GM20431 (cell line): ENCODE results near the gene ZIM2.

Source experiments
- in situ Hi-C: fragments of 300-500 bp; cut with MseI, MboI; formaldehyde crosslinking; loops from one replicate; pipeline ENCODE4 v1.15.0; 2020; ENCODE audit warnings: low sequenced_read_pairs; ENCODE audit not compliant: unreplicated experiment

The ZIM2 gene

DNA sequence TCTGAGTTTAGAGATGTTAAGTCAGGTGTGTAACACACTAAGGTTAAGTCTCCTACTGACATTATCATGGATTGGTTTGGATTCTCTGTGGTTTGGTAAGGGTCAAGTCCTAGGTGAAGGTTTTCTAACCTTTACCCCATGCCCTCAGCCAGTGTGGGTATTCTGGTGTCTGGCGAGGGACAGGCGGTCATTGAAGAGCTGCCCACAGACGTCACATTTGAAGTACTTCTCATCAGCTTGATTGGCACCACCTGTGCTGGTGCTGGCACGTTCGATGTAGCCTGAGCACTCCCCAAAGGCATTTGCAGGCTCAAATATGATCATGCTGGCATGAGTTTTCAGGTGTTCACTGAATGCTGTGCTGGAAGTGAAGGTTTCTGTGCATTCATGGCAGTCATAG, 27.0 kb downstream of the ZIM2 start:
- in situ Hi-C loops = no loop called here

- in situ Hi-C loops = no loop called here
These were observed 29.0 kb downstream of the ZIM2 start for GRCh38 chr19:56811480-56811879.

DNA sequence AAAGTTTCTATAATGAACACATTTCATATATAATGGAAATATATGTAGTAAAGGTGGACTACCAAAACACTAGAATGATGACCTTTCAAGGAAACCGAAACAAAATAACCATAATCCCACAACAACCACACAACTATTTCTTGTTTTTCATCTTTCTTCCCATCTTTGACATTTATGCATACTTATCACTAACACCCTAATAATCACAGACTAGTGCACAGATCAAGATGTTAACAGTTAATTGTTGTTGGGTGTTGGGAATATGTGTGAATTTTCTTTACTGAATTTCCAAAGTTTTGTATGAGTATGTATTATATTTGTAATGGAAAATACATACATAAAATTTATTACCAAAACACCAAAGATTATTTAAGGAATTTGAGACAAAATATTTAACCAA, 30.3 kb downstream of the ZIM2 start:
- in situ Hi-C loops = no loop called here

GRCh38 chr19:56808717-56809392, 31.7 kb downstream of the ZIM2 start:
- in situ Hi-C loops = no loop called here

DNA sequence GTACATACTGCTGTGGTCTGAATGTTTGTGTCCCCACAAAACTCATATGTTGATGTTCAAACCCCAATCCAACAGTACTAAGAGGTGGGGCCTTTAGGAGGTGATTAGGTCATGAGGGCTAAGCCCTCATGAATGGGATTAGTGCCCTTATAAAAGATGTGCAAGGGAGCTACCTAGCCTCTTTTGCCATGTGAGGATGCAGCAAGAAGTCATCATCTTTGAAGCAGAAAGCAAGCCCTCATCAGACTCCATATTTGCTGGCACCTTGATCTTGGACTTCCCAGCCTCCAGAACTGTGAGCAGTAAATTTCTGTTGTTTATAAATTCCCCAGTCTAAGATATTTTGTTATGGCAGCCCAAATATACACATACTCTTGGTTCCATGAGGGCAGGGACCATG, 33.9 kb downstream of the ZIM2 start:
- in situ Hi-C loops = no loop called here

DNA sequence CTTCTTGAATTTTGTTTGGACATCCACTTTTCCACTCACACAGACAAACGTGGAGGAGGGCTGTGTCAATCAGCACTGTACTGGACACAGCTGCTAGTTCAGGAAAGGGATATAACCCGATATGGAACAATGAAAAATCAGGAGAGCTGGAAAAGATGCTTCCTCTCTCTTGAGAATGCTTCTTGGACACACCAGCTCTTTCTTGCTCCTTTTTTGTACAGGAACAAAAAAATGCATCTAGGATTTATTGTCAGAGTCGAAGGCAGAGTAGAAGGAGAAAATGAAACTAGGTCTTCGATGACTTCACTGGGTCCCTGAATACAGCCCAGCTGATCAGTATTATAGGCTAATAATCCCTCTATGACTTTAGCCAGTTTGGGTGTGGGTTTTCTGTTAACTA, 62.2 kb downstream of the ZIM2 start:
- in situ Hi-C loops = no loop called here

DNA sequence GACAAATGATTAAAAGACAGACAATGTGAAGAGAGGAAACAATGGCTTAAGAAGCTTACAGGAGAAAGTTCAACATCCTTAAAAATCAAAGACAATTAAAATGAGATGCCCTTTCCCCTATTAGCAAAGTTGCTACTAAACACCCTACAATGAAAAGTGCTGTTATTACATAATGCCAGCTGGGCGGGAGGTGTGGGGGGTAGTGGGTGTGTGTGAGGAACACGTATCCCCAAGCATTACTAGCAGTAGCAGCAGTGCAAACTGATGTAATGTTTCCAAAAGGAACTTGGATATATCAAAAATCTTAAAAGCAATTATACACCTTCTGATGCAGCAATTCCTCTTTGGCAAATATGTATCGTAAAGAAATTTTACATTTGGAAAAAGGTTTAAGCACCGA, 70.9 kb downstream of the ZIM2 start:
- in situ Hi-C loops = no loop called here

GRCh38 chr19:56765137-56765536, 75.4 kb downstream of the ZIM2 start:
- in situ Hi-C loops = no loop called here

- in situ Hi-C loops = no loop called here
These were observed 76.3 kb downstream of the ZIM2 start for GRCh38 chr19:56764196-56764695.

GRCh38 chr19:56760842-56761241, 79.7 kb downstream of the ZIM2 start:
- in situ Hi-C loops = no loop called here

DNA sequence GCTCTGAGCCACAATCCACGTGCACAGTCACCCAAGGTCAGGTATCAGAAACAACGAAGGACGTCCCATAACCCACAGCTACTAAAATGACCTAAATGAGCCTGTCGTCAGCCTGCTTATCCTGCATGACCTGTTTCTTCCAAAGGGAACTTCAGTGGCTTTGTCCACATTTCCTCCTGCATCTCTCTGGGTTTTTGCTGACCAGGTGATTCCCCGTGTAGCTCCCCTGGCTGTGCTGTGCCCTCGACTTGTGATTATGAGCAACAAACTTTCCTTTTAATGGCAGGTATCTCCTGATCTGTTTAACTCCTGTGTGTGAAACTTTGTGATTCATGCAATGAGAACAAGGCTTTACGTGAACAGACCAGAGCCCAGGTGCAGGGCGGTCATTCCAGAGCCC, 81.0 kb downstream of the ZIM2 start:
- in situ Hi-C loops = no loop called here

DNA sequence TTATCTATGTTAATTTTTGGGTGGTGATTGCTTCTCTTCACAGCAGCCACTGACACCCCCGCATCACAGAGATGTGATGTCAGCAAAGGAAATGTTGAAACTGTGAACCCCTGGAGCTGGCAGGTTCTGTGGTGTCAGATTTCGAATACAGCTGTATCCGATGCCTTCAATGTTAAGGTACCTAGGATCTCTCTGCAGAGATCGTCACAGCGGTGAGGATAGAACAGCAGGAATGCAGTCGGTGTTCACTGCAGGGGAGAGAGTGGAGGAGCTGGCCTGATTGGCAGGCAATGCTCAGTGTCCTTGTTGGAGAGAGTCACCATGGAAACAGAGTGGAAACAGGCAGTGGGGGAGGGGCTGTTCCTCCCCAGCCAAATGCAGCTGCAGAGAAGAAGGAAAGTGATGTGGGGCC, 89.4 kb downstream of the ZIM2 start:
- in situ Hi-C loops = no loop called here

GRCh38 chr19:56750658-56751057, 89.9 kb downstream of the ZIM2 start:
- in situ Hi-C loops = no loop called here

DNA sequence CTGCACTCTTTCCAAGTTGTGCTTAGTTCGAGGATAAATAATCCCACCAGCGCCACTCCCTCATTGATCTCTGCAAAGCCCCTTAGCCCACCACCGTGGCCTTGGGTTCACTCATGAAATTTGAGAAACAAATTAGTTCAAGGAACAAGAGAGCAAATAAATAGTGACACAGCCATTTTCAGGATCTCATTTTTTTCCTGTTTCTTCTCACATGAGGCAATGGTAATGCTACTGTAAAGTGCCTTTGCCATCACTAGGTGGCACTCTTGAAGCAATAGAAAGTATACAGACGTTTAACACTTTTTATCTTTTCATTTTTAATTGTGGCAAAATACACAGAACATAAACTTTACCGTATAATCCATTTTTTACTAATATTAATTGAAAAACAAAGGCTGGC, 92.1 kb downstream of the ZIM2 start:
- in situ Hi-C loops = no loop called here

- in situ Hi-C loops = no loop called here
These were observed 94.2 kb downstream of the ZIM2 start for GRCh38 chr19:56746367-56746766.

GRCh38 chr19:56740501-56740900, 100.0 kb downstream of the ZIM2 start:
- in situ Hi-C loops = no loop called here

GRCh38 chr19:56736571-56736970, 104.0 kb downstream of the ZIM2 start:
- in situ Hi-C loops = no loop called here

DNA sequence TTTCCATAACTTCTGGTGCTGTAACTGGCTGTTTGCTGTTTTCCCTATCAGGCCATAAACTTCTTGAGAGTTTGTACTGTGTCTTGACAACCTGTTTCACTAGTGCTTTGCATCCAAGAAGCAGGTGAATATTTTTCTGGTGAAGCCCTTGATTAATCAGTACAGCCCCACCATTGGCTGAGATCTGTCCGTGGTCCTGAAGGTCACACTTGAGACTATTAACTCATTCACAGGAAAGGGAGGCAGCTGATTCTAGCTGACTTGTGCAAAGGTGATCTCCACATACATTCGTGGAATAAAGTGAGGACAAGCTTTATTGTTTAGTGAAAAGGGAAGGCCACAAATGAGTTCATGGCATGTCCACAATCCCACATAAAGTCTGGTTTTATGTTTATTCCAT, 107.5 kb downstream of the ZIM2 start:
- in situ Hi-C loops = no loop called here

- in situ Hi-C loops = no loop called here
These were observed 112.8 kb downstream of the ZIM2 start for GRCh38 chr19:56727677-56728076.

- in situ Hi-C loops = no loop called here
These were observed 114.6 kb downstream of the ZIM2 start for GRCh38 chr19:56725829-56726424.
